Endothelial cell of umbilical vein (primary cell): ENCODE results near the gene ACTR1A. TPM values are rescaled to one million over a fixed set of nuclear protein-coding genes. Genes with fewer than 3 reads are reported as not detected.

Experiments used
- BruUV-seq: library from RNA; stranded (reverse); fragments of 400-500 nt; replicated peaks from 2 replicates; lab custom pipeline; 2021; lab: Mats Ljungman, UMichigan
- CTCF ChIA-PET: fragments of 300-600, 350-600 bp; sonication (Branson Sonifier 250); formaldehyde crosslinking; loops from one replicate; lab custom pipeline; 2021; ENCODE audit warnings: antibody characterized with exemption, inconsistent platforms; lab: Charles Lee
- POLR2A ChIA-PET: fragments of 300-600, 350-600 bp; sonication (Branson Sonifier 250); formaldehyde crosslinking; loops from one replicate; lab custom pipeline; 2021; ENCODE audit warnings: antibody characterized with exemption, inconsistent platforms; lab: Charles Lee
- DNase-seq: peaks from one replicate; pipeline ENCODE4 v3.0.0-alpha.2; 2011; ENCODE audit warnings: low read depth, low spot score
- FAIRE-seq: peaks from 2 replicates; lab custom pipeline; 2011; peaks lifted over from hg19 to GRCh38; lab: Jason Lieb, UNC
- H2AFZ ChIP-seq: 2 replicates; pipeline ENCODE4 v1.6.0; 2012; ENCODE audit warnings: low read depth, low read length, control low read depth, inconsistent platforms
- H3K27ac ChIP-seq: 2 replicates; pipeline ENCODE4 v1.5.1; 2011; ENCODE audit warnings: low read depth, mild to moderate bottlenecking, control low read depth, low read length, moderate library complexity; ENCODE audit not compliant: insufficient read depth
- H3K27me3 ChIP-seq, 2 experiments: 2 replicates each; pipeline versions ENCODE4 v1.6.0 to v1.6.1; 2011; ENCODE audit warnings: low read length in 2 of 2, mixed read lengths in 1 of 2; ENCODE audit not compliant: control insufficient read depth in 2 of 2, insufficient read depth in 2 of 2
- H3K36me3 ChIP-seq, 2 experiments: 2 replicates in 1 of 2; 3 replicates in 1 of 2; pipeline ENCODE4 v1.5.1; 2011; ENCODE audit warnings: low read length in 2 of 2, mild to moderate bottlenecking in 1 of 2, moderate library complexity in 1 of 2; ENCODE audit not compliant: control insufficient read depth in 2 of 2, insufficient read depth in 2 of 2; ENCODE audit errors: extremely low read depth in 1 of 2
- H3K4me1 ChIP-seq: 3 replicates; pipeline ENCODE4 v1.5.1; 2011; ENCODE audit warnings: mild to moderate bottlenecking, low read length; ENCODE audit not compliant: control insufficient read depth, insufficient read depth; ENCODE audit errors: extremely low read depth
- H3K4me2 ChIP-seq: 2 replicates; pipeline ENCODE4 v1.6.1; 2011; ENCODE audit warnings: low read length, control low read depth, mixed read lengths; ENCODE audit not compliant: insufficient read depth
- H3K4me3 ChIP-seq, 3 experiments: fragments of 200-600 bp in 1 of 3; sonication (generic), shearing (Covaris generic) in 1 of 3; replicated peaks in 1 of 3; 2 replicates each; pipeline ENCODE4 v1.5.1; 2011 to 2016; ENCODE audit warnings: control low read depth in 3 of 3, low read length in 3 of 3, mild to moderate bottlenecking in 2 of 3, inconsistent platforms in 1 of 3, low read depth in 1 of 3, moderate library complexity in 1 of 3; ENCODE audit not compliant: insufficient read depth in 1 of 3
- H3K79me2 ChIP-seq: 2 replicates; pipeline ENCODE4 v1.6.0; 2012; ENCODE audit warnings: low read length, inconsistent platforms; ENCODE audit not compliant: control insufficient read depth, insufficient read depth
- H3K9ac ChIP-seq: replicated peaks from 2 replicates; pipeline ENCODE3; 2011; ENCODE audit warnings: low read length, control low read depth; ENCODE audit not compliant: insufficient read depth; ENCODE audit errors: extremely low read depth
- H3K9me1 ChIP-seq: replicated peaks from 3 replicates; pipeline ENCODE4 v1.6.0; 2011; ENCODE audit warnings: mild to moderate bottlenecking, low read length; ENCODE audit not compliant: control insufficient read depth, insufficient read depth; ENCODE audit errors: extremely low read depth
- H3K9me3 ChIP-seq: replicated peaks from 2 replicates; pipeline ENCODE4 v1.5.1; 2012; ENCODE audit warnings: low read length, inconsistent platforms; ENCODE audit not compliant: control insufficient read depth, insufficient read depth
- H4K20me1 ChIP-seq: replicated peaks from 2 replicates; pipeline ENCODE3; 2011; ENCODE audit warnings: mild to moderate bottlenecking, low read length; ENCODE audit not compliant: control insufficient read depth, insufficient read depth; ENCODE audit errors: extremely low read depth
- EZH2 ChIP-seq: IDR thresholded peaks from 2 replicates; pipeline ENCODE4 v1.6.1; 2012; ENCODE audit warnings: borderline replicate concordance, low read depth, mild to moderate bottlenecking, moderate library complexity, low read length, inconsistent platforms; ENCODE audit not compliant: severe bottlenecking
- FOS ChIP-seq: IDR thresholded peaks from 2 replicates; pipeline ENCODE4 v1.6.1; 2011; ENCODE audit warnings: mild to moderate bottlenecking, low read length, moderate library complexity, borderline replicate concordance; ENCODE audit not compliant: insufficient read depth
- GATA2 ChIP-seq: IDR thresholded peaks from 2 replicates; pipeline ENCODE4 v1.7.0; 2011; ENCODE audit warnings: low read depth, mild to moderate bottlenecking, moderate library complexity, mixed read lengths, low read length; ENCODE audit not compliant: insufficient read length, insufficient read depth
- JUN ChIP-seq: IDR thresholded peaks from 2 replicates; pipeline ENCODE4 v1.6.1; 2011; ENCODE audit warnings: borderline replicate concordance, low read depth; ENCODE audit not compliant: insufficient read length, insufficient read depth
- MYC ChIP-seq: IDR thresholded peaks from one replicate; pipeline ENCODE4 v1.6.1; 2011; ENCODE audit warnings: mild to moderate bottlenecking, low read depth, low read length
- POLR2A ChIP-seq: IDR thresholded peaks from 2 replicates; pipeline ENCODE4 v1.6.1; 2012; ENCODE audit warnings: low read depth, mild to moderate bottlenecking, control low read depth, low read length
- POLR2AphosphoS5 ChIP-seq: IDR thresholded peaks from 2 replicates; pipeline ENCODE4 v1.6.1; 2012; ENCODE audit warnings: low read depth, mild to moderate bottlenecking, control low read depth, low read length, moderate library complexity; ENCODE audit not compliant: insufficient read depth
- dilution Hi-C: fragments of 300-500 bp; cut with MboI; formaldehyde crosslinking; loops from one replicate; pipeline ENCODE4 v1.15.0; 2019; ENCODE audit warnings: low sequenced_read_pairs; ENCODE audit not compliant: extremely low pct_ligation_motif_present
- intact Hi-C: fragments of 100-400 bp; cut with micrococcal nuclease; formaldehyde crosslinking; loops from one replicate; pipeline ENCODE4 v1.10.0; 2022
- polyA plus RNA-seq, 4 experiments: library from polyadenylated mRNA; depleted of rRNA in 3 of 4; stranded (reverse) in 3 of 4; unstranded in 1 of 4; fragments of >200 nt; gene quantifications; 2 replicates each; pipeline versions ENCODE4 v1.2.1 to v1.2.3, GENCODE V29; 2011 to 2012; ENCODE audit warnings: missing spikeins in 1 of 4
- total RNA-seq: library from RNA; stranded (reverse); gene quantifications from 2 replicates; pipeline ENCODE4 v1.2.3, GENCODE V29; 2021
- TF ChIP-seq, protein P1 (sequence below), 2 donors: IDR thresholded peaks; 1 replicate in 1 of 2; 2 replicates in 1 of 2; pipeline ENCODE4 v1.5.1; 2011; ENCODE audit warnings: low read length in 2 of 2, mild to moderate bottlenecking in 2 of 2, moderate library complexity in 2 of 2, control low read depth in 1 of 2, inconsistent platforms in 1 of 2, low read depth in 1 of 2; ENCODE audit not compliant: insufficient read depth in 1 of 2; ENCODE audit errors: extremely low read depth in 1 of 2
- TF ChIP-seq, protein P2 (sequence below): IDR thresholded peaks from 2 replicates; pipeline ENCODE4 v1.6.1; 2011; ENCODE audit not compliant: insufficient read depth, insufficient read length

The ACTR1A gene
- total and polyA plus RNA-seq, 2 donors (not counting 3 experiments of a cell fraction or from before 2014, with no cell fraction given) = 155 to 164 TPM

DNA sequence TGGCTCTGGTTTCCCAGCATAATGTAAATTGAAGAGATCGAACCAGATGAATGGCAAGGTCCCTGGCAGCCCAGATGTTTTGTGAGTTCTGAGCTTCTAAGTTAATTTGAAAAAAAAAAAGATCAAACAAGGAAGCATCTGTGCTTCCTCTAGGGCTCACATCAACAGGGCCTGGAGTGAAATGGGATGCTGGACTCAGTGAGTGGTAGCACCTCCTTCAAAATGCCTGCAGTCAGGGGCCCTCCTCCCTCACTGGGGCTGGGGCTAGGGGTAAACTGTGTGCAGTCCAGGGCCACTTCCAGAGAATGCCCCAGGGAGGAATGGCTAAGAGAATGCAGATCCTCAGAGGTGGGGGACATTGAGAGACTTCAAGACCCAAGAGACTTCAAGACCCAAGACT lies 64.1 kb downstream of the ACTR1A start:
- TF ChIP-seq GATA2 (no peak), POLR2A (no peak), MYC (no peak), POLR2AphosphoS5 (no peak), EZH2 (no peak), JUN (no peak), FOS (no peak)
- TF ChIP-seq, protein P1, sequence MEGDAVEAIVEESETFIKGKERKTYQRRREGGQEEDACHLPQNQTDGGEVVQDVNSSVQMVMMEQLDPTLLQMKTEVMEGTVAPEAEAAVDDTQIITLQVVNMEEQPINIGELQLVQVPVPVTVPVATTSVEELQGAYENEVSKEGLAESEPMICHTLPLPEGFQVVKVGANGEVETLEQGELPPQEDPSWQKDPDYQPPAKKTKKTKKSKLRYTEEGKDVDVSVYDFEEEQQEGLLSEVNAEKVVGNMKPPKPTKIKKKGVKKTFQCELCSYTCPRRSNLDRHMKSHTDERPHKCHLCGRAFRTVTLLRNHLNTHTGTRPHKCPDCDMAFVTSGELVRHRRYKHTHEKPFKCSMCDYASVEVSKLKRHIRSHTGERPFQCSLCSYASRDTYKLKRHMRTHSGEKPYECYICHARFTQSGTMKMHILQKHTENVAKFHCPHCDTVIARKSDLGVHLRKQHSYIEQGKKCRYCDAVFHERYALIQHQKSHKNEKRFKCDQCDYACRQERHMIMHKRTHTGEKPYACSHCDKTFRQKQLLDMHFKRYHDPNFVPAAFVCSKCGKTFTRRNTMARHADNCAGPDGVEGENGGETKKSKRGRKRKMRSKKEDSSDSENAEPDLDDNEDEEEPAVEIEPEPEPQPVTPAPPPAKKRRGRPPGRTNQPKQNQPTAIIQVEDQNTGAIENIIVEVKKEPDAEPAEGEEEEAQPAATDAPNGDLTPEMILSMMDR (IDR thresholded peaks at IDR 0.05; ENCODE audit: extremely low read depth in 1 of 2, insufficient read depth in 1 of 2, low read depth in 1 of 2, low read length in 2 of 2) = no peak
- TF ChIP-seq, protein P2, sequence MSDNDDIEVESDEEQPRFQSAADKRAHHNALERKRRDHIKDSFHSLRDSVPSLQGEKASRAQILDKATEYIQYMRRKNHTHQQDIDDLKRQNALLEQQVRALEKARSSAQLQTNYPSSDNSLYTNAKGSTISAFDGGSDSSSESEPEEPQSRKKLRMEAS = no peak
- POLR2A ChIA-PET = no interaction called here
- no peak for FAIRE-seq

More for the DNA sequence above, 64.1 kb downstream of the ACTR1A start:
- Histone ChIP-seq H3K9ac (no peak overlapping the region), H3K4me1 (no peaks in the 10 kb centered on the region), H3K9me3 (no peaks in the 10 kb centered on the region), H3K27ac (no peak overlapping the region), H3K4me2 (no peak overlapping the region), H3K36me3 (no peaks in the 10 kb centered on the region), H3K27me3 (peaks cover 13 to 24% of the 10 kb centered on the region in 2 experiments), H4K20me1 (no peaks in the 10 kb centered on the region), H2AFZ (no peak overlapping the region), H3K4me3 (no peak overlapping the region), H3K79me2 (no peaks in the 10 kb centered on the region), H3K9me1 (no peaks in the 10 kb centered on the region)
- intact Hi-C loops (no loop called here), dilution Hi-C loops (no loop called here)
- no TSS peak for BruUV-seq
- no peak for DNase-seq
- CTCF ChIA-PET = interaction anchor here (0.8 kb wide), 1 partner anchor 17 kb away, joined by 3 read pairs; no protein-coding TSS in a partner anchor
